NCI-H460 (cell line): ENCODE measurements around the gene TK2. TPM values are rescaled to one million over a fixed set of nuclear protein-coding genes. Genes with fewer than 3 reads are reported as not detected.

Experiments
- DNase-seq: peaks from one replicate; pipeline ENCODE4 v3.0.0-alpha.2; 2016; ENCODE audit warnings: low read depth; ENCODE audit errors: extremely low read depth
- total RNA-seq: library from RNA; depleted of rRNA; stranded (reverse); fragments of >200 nt; shearing (Covaris generic); gene quantifications from 2 replicates; pipeline ENCODE4 v1.2.3, GENCODE V29; 2014

The TK2 gene
- total RNA-seq, 1 experiment from 2014 or later: 25.0 TPM

GRCh38 chr16:66548068-66548467, 1.9 kb downstream of the TK2 start:
- DNase-seq: no peak

GRCh38 chr16:66547101-66547989, 2.6 kb downstream of the TK2 start:
- DNase-seq: no peak

- DNase-seq: no peak
Observed at GRCh38 chr16:66544016-66544757, 5.7 kb downstream of the TK2 start.

- no peak for DNase-seq
Observed at GRCh38 chr16:66543541-66543940, 6.4 kb downstream of the TK2 start.

- no peak for DNase-seq
Observed at GRCh38 chr16:66542396-66542795, 7.5 kb downstream of the TK2 start.

- no peak for DNase-seq
Observed at GRCh38 chr16:66541388-66542355, 8.2 kb downstream of the TK2 start.

GRCh38 chr16:66539623-66540469, 10.1 kb downstream of the TK2 start:
- DNase-seq: no peak

GRCh38 chr16:66538910-66539309, 11.0 kb downstream of the TK2 start:
- no peak for DNase-seq

GRCh38 chr16:66537236-66537635, 12.7 kb downstream of the TK2 start:
- DNase-seq: no peak

GRCh38 chr16:66536525-66536924, 13.4 kb downstream of the TK2 start:
- no peak for DNase-seq

GRCh38 chr16:66534376-66534799, 15.5 kb downstream of the TK2 start:
- no peak for DNase-seq

GRCh38 chr16:66529475-66529874, 20.4 kb downstream of the TK2 start:
- DNase-seq: no peak

- no peak for DNase-seq
Observed at GRCh38 chr16:66528294-66528693, 21.6 kb downstream of the TK2 start.

GRCh38 chr16:66525396-66526180, 24.3 kb downstream of the TK2 start:
- no peak for DNase-seq

GRCh38 chr16:66524601-66525164, 25.2 kb downstream of the TK2 start:
- DNase-seq: no peak

- DNase-seq: no peak
Observed at GRCh38 chr16:66523861-66524354, 26.0 kb downstream of the TK2 start.

GRCh38 chr16:66522816-66523590, 26.9 kb downstream of the TK2 start:
- DNase-seq: no peak
